Stimulated activated CD4-positive, alpha-beta T cell treated with anti-CD3 and anti-CD28 coated beads, Interleukin-2, amount 100 ng/mL, for 24 hours (primary cell): ENCODE measurements around the gene CAPN3.

Experiments
- DNase-seq, 2 donors: peaks; one replicate each; pipeline ENCODE4 v3.0.0-alpha.2; 2020

The CAPN3 gene

DNA sequence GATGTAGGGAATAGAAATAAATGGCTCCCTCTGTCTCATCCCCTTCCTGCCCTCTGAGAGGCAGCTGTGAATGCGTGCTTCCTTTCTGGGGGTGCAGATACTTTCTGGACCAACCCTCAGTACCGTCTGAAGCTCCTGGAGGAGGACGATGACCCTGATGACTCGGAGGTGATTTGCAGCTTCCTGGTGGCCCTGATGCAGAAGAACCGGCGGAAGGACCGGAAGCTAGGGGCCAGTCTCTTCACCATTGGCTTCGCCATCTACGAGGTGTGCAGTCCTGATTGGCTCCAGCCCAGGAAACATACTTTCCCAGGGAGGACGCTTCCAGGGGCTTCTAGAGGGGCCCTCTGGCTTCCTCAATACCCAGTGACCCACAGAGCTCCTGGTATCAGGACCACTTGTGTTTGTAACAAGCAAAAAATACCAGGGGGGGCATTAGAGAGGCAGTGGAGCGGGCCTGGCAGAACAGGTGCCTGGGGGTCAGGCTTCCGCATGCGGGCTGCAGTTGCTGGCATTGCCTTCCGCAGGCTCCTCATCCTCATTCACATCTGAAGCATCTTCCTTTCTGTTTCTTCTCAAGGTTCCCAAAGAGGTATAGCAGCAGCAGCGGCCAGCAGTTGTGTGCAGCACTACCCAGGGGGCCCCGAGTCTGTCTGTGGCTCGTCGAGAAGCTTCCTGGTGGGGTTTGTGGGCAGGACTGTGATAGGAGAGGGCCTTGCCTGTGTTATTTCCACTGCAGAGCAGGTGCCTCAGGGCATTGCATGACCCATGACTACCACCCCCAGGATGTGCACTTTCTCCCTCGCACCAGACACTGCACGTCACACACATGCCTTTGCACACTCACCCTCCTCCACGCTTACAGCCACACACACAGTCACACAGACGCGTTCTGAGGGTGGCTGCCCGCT is 42.5 kb downstream of the CAPN3 start:
- no peak for DNase-seq

DNA sequence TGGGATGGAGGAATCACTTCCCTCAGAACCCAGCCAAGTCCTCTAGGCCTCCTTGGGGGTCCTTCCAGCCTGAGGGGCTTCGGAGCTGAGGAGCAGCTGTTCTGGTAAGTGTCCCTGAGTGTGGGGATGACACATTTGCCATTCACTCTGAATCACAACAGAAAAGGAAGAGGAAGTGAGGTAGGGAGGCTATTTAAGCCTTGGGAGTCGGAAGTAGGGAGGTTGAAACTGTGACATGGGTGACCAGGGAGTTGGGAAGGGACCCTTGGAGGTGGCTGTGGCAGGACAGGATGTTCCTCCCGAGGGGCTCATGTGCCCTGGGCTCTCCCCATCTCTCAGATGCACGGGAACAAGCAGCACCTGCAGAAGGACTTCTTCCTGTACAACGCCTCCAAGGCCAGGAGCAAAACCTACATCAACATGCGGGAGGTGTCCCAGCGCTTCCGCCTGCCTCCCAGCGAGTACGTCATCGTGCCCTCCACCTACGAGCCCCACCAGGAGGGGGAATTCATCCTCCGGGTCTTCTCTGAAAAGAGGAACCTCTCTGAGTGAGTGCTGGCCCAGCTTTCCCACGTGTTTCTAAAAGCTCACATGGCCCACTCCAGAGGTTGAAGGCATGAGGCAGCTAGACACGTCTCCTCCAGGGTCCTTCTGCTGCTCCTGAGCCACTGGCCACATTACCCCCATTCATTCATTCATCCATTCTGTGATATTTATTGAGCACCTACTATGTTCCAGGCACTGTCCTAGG is 43.3 kb downstream of the CAPN3 start:
- no peak for DNase-seq

DNA sequence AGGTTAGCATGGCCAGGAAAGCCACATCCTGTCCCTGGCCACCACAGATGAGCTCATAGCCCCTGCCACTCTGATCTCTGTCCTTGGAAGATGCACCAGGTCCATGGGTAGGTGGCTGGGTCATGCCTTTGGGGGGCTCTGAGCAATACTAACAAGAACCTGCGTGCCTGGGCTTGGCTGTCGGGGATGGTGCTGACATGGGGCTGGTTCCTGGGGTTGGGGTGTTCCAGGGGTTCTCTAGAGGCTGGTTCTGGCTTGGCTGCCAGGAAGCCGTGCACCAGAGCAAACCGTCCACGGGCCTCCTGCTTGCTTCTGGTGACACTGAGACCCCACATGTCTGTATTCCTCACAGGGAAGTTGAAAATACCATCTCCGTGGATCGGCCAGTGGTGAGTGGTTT is 44.1 kb downstream of the CAPN3 start:
- no peak for DNase-seq

DNA sequence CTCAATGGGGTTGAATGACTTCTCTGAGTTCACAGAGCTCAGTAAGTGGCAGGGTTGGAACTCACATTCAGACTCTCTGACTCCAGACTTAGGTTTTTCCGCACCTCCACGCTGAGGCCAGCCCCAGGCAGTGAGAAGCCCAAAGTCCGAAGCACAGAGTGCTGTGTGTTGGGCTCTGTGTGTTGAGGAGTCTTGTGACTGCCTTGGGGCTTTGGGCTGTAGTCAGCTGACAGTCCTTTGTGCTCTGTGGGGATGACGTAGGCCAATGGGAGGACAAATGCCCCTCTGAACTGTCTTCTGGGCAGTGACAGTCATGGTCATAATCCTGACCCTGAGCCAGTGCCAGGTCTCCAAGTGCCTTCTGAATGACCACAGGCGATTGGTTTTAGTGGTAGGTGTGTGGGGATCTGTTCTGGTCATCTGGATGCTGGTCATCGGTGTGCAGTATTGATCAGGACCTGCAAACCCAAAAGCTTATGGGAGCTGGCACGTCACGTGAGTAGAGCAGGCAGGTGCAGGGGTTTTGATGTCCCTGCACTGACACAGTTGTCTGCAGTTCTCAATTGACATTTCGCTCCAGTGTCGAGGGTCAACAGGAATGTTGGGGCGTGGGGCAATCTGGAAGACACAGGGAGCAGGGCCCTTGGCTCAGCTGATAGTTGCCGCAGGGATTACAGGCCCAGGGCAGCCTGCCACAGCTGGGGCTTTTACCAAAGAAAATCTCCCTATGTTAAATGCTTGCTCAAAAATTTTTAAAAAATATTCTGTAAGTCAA is 45.3 kb downstream of the CAPN3 start:
- DNase-seq: no peak

DNA sequence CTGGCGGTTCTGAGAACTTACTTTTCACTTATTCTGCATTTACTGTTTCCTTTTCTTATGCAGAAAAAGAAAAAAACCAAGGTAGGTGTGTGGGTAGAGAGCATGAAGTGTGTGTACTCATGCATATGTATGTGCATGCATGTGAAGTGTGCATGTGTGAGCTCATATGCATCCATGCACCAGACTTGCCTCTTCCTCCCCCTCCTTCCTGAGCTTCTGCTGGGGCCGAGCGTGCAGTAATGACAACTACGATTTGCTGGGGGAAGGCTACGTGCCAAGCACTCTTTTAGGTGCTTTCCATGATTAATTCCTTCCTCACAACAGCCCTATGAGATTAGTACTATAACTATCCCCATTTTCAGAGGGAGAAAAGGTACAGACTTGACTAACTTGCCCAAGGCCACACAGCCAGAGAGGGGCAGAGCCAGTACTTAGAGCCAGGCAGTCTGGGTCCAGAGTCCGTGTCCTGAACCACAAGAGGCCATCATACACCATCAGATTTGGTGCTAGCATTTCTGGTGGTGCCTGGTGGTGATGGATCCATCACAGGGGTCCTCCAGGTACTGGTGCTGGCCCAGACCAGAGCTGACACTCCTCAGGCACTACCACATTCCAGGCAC is 46.7 kb downstream of the CAPN3 start:
- no peak for DNase-seq

DNA sequence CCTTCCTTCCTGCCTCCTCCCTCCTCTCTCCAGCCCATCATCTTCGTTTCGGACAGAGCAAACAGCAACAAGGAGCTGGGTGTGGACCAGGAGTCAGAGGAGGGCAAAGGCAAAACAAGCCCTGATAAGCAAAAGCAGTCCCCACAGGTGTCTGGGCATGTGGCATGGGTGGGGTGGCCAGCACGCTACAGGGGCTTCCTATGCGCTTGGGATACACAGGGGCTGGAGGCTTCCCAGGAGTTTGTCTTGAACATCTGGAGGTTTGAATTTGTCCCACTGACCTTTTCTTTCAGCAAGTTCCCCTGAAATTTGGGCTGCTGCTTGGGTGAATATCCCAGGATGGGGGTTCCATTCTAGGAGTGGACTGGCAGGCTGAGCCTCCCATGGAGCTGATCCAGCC is 48.9 kb downstream of the CAPN3 start:
- no peak for DNase-seq

DNA sequence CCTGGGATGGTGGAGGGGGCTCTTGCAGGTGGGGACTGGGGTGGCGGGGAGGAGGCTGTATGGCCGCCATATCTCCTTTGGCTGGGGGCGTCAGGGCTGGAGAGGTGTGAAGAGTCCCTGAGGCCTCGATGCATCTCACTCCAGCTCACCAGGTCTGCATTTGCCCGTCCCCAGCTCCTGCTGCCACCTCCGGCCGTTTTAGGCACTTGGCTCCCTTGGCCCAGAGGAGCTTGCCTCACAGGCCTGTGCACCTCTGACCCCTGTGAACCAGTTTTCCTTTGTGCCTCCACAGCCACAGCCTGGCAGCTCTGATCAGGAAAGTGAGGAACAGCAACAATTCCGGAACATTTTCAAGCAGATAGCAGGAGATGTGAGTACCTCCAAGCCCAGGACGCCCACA is 49.7 kb downstream of the CAPN3 start:
- no peak for DNase-seq

DNA sequence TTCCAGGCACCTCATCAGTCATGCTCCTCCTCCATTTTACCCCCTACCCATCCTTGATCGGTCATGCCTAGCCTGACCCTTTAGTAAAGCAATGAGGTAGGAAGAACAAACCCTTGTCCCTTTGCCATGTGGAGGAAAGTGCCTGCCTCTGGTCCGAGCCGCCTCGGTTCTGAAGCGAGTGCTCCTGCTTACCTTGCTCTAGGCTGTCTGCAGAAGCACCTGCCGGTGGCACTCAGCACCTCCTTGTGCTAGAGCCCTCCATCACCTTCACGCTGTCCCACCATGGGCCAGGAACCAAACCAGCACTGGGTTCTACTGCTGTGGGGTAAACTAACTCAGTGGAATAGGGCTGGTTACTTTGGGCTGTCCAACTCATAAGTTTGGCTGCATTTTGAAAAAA is 52.6 kb downstream of the CAPN3 start:
- DNase-seq: no peak

DNA sequence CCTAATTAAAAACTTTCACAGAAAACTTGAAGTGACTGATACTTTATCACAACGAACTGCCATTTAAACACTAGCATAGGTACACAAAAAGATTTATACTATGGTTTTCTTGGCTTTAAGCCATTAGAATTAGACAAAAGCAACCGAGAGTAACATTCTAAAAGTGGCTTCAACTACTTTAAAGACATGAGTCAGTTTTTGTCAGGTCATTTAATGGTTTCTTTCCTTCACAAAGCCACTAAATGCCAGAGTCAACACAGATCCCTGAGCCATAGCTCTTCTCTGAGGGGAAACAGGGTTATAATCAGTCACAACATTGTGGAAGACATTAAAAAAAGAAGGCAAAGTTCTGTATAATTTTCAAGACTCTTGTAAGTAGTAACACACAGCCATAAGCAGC is 54.6 kb downstream of the CAPN3 start:
- no peak for DNase-seq

DNA sequence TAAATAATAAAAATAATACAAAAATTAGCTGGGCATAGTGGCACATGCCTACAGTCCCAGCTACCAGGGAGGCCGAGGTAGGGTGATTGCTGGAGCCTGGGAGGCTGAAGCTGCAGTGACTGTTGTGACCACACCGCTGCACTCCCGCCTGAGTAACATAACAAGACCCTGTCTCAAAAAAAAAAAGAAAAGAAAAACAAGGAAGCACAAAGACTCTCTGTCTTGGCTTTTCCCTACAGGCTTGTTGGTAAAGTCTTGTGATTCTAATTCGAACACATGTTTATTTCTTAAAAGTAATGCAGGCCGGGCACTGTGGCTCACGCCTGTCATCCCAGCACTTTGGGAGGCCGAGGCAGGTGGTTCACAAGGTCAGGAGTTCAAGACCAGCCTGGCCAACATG is 60.1 kb downstream of the CAPN3 start:
- DNase-seq: no peak

DNA sequence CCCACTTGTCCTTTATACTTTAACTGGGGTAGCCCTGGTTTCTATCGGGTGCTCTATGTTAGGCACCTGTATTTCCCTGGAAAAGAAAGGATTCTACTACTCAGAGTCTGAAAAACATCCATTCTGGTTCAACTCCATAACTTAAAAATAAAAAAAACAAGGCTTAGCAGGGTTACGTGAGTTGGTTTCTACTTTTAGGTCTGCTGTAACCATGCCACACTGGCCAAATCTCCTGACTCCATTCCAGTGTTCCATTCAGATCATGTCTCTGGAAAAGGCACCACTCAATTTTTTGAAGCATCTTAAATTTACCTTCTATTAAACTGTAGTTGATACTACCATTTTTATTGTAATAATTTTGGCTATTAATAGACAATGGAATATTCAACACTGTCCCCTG is 62.1 kb downstream of the CAPN3 start:
- DNase-seq: no peak

DNA sequence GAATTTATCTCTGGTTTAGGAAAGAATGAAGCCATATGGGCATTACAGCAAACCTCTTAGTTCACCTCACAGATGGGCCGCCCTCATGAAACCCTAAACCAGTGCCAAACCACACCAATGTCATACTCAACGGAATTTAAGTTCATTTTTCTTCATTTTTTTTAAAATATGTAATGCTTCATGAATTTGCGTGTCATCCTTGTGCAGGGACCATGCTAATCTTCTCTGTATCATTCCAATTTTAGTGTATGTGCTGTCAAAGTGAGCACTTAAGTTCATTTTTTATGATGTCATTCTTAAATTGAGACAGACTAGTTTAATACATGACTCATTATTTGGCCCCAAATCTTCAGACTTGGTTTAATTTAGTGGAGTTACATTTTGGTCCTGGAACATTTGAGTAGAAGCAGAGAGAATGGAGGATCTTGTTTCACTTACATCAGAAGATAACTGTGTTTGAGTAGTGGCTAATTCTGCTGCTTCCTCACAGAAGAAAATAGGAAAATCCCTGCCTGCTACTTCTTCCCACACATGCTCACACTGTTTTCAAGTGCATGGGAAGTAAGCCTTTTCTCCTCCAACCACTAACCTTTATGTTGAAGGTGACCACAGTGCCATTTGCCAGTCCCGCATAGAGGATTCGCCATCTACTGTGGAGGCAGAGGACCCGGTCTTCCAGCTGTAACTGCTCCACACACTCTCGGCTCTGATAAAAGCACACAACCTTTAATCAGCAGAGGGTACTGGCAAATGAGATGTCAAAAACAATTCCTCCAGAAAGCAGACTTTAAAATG is 68.3 kb downstream of the CAPN3 start:
- no peak for DNase-seq

DNA sequence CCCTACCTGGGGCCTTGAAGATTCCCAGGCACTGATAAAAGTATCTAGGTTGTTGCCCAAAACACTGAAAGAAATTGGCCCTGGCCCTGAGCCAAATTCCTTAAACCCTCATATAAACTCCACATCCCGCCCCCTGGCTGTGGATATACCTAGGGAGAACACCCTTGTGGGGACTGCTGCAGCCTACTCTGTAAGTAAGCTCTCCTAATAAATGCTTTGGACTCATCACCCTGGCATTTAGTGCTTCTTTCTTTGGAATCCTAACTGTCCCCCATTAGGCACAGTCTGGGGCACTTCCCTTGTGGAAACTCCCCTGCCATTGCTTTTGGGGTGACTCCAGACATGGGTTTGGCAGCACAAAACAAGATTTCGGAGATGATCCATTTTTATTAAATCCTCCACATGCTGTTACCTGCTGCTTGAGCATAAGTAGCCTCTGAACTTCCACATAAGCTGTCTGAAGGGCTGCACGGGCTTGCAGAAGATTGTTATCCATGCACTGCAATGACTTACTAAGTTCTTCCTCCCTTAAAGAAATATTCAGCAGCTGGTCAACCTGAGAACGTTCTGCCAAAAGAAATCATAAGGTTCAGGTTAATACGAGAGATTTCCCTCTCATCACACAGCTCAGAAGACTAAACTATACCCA is 85.2 kb downstream of the CAPN3 start:
- DNase-seq: no peak

DNA sequence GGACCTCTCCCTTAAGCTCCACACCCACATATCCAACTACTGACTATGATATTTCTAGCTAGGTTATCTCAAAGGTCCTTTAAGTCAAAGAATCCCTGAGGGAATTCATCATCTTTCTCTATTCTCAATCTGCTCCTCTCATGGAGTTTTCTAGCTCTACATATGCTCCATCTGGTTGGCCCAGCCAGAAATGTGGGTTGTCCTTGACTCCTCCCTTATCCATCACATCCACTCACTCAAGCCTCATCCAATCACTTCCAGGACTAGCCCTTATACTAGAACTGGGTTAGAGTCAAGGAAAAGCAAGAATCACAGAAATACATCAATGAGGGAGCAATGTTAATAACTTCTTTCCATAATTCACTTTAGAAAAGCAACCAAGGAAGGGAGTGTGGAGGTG is 86.2 kb downstream of the CAPN3 start:
- no peak for DNase-seq

DNA sequence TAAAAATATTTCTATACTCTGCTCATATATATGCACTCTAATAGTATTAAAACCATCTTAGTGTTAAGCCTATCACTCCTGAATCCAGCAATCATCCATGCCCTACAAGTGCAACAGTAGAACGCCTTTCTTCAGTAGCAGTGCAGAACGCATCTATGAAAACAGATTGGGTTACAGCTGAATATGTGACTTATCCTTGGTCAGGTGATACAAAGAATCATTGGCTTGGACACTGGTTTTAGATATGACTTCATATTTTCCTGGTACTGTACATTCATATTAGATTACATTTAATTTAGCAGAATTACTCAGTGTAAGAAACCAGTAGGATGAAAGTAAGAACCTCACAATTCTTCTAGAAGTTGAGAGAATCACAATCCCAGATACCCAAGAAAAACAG is 88.3 kb downstream of the CAPN3 start:
- DNase-seq: no peak

DNA sequence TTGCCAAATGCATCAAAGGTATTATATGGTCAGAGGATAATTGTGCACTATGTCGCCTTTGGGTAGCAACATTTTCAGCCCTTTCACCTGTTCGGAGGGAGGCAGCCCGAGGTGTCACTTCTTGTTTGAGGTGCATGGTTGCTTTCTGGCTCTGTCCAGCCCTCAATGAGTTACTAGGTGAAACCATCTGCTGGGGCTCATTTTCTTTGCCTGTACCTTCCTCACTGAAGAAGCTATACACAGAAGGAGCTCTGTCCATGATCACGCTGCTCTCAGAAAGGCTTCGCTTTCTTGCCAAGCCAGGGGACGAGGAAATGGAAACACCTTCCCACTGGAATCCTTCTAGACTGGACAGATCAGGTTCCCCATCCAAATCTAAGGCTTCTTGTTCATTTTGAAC is 89.0 kb downstream of the CAPN3 start:
- DNase-seq: no peak

DNA sequence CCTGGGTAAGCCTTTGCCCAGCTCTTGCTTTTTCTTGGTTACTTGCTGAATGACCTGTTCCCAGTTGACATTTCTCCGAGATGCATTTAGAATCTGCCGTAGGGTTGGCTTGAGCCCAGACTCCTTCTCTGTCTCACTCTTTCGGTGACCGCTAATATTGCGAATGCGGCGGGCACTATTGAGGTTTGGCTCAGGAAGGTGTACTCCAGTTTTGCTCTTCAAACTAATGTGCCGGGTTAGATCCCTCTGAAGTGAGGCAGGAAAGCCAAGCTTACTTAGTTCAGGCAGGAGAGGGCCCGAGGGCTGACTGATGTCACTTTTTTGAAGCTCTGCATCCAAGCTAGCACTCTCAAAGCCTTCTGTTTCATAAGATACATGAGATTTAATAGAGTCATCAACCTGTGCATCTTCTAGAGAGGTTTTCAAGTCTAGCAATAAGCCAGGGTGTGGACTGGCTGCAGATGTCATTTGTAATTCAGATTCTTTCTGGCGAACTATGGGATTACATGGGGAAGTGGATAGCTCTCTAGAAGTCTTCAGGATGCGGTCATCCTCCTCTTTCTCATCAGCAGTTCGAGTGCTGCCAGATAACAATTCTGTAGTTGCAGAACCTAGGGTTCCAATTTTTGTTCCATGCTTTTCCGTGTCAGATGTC is 90.6 kb downstream of the CAPN3 start:
- DNase-seq: no peak

DNA sequence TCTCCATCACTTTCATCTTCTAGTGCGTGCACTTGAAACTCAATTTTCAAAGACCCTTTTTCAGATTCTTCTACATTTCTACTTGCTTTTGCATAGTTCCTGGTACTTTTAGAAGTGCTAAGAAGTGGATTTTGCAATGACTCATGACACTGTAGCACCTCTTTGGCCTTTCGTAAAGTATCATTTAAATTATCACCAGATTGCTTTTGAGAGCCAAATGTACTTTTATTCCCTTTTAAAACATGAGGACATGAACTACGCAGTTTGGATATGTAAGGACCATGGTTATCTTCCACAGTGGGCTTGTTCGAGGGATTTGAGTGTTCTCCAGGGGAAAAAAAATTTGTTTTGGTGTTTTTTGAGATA is 91.1 kb downstream of the CAPN3 start:
- no peak for DNase-seq

DNA sequence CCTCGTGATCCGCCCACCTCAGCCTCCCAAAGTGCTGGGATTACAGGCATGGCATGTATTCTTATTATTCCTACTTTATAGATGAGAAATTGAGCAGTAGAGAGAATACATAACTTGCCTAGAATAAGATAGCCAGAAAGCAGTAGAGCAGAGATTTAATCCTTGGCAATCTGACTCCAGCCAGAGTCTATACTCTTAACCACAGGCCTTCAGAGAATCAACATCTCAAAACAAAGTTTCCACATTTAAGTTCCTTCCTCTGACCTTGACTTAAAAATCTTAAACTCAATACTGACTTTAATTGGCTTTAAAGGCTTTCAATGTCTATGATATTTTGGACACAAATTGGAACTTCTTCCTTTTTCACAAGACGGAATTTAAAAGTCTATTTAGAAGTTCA is 94.5 kb downstream of the CAPN3 start:
- no peak for DNase-seq

DNA sequence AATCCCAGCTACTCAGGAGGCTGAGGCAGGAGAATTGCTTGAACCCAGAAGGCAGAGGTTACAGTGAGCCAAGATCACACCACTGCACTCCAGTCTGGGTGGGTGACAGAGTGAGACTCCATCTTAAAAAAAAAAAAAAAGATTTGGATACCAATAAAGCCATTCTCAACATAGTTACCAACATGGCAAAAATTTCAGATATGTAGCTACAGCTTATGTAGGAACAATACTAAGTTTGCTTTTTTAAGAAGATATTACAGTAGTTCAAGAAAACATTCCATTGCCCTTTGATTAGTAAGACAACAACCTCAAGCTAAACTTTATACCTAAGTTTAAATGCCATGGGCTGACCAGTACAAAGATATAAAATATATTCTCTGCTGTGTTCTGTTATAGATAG is 97.2 kb downstream of the CAPN3 start:
- DNase-seq: no peak

DNA sequence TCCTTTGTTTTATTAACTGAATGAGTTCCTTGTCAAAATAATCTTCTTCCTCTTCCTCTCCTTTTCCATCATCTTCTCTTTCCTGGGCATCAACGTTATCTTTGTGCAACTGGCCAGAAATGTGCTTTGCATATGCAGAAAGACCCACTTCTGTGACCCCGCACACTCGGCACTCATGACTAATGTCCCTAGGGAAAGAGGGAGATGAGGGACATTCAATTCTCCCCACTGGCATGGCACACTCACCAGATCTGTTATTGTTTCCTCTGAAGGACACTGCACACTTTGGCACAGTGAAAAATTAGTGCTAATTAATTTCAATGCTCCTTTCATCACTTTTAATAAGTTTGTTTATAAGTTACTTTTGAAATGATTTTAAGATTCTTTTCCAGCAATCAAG is 97.7 kb downstream of the CAPN3 start:
- DNase-seq: no peak
